ENCODE measurements around the gene EIF4B.
"Not testable (repeated sequence)": the region's sequence is repeated elsewhere in the genome, so short reads cannot be mapped to it uniquely, and the experiment has no call there.

EIF4B gene

GRCh38 chr12:53005986-53006809, at the start of gene EIF4B:
EIF4B (plus strand) TSS chr12:53006456; CDS start chr12:53006484, 28 bp downstream.
- DNase-seq = peak; percentile 97

GRCh38 chr12:52956987-52957386, 49.3 kb upstream of the EIF4B start:
- DNase-seq = no peak

- DNase-seq = no peak
These were observed 41.5 kb upstream of the EIF4B start for GRCh38 chr12:52964556-52965336.

- DNase-seq = no peak
These were observed 40.9 kb upstream of the EIF4B start for GRCh38 chr12:52965337-52965731.

GRCh38 chr12:52969166-52969795, 37.0 kb upstream of the EIF4B start:
- no peak for DNase-seq

- DNase-seq = no peak
These were observed 36.3 kb upstream of the EIF4B start for GRCh38 chr12:52969828-52970569.

GRCh38 chr12:52971679-52972329, 34.5 kb upstream of the EIF4B start:
- DNase-seq = no peak

GRCh38 chr12:52975204-52975603, 31.1 kb upstream of the EIF4B start:
- DNase-seq = no peak

- DNase-seq = no peak
These were observed 30.3 kb upstream of the EIF4B start for GRCh38 chr12:52975820-52976573.

GRCh38 chr12:52976574-52977071, 29.6 kb upstream of the EIF4B start:
- no peak for DNase-seq

GRCh38 chr12:52977170-52977569, 29.1 kb upstream of the EIF4B start:
- no peak for DNase-seq

- no peak for DNase-seq
These were observed 26.1 kb upstream of the EIF4B start for GRCh38 chr12:52980096-52980649.

GRCh38 chr12:52980650-52981423, 25.4 kb upstream of the EIF4B start:
- DNase-seq = peak; percentile 38

GRCh38 chr12:52984136-52984535, 22.1 kb upstream of the EIF4B start:
- no peak for DNase-seq

- DNase-seq = no peak
These were observed 17.4 kb upstream of the EIF4B start for GRCh38 chr12:52988898-52989297.

GRCh38 chr12:52990206-52990605, 16.1 kb upstream of the EIF4B start:
- no peak for DNase-seq

- DNase-seq = not testable (repeated sequence)
These were observed 14.0 kb upstream of the EIF4B start for GRCh38 chr12:52992240-52992639.

GRCh38 chr12:52992699-52993557, 13.3 kb upstream of the EIF4B start:
- DNase-seq = no peak

- no peak for DNase-seq
These were observed 12.7 kb upstream of the EIF4B start for GRCh38 chr12:52993558-52993869.
